ENCODE measurements around the gene OSER1.

OSER1 gene

DNA sequence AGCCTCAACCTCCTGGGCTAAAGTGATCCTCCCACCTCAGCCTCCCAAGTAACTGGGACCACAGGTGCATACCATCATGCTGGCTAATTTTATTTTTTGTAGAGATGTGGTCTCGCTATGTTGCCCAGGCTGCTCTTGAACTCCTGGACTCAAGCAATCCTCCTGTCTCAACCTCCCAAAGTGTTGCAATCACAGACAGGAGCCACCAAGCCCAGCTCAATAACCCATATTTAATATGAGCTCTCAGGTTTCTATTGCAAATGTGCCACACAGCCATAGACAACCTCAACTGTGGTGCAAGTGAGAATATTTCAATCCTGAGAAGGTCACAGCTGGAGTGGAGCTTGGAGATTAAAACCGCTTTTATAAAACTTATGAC, 38.0 kb downstream of the OSER1 start:
- DNase-seq = no peak

DNA sequence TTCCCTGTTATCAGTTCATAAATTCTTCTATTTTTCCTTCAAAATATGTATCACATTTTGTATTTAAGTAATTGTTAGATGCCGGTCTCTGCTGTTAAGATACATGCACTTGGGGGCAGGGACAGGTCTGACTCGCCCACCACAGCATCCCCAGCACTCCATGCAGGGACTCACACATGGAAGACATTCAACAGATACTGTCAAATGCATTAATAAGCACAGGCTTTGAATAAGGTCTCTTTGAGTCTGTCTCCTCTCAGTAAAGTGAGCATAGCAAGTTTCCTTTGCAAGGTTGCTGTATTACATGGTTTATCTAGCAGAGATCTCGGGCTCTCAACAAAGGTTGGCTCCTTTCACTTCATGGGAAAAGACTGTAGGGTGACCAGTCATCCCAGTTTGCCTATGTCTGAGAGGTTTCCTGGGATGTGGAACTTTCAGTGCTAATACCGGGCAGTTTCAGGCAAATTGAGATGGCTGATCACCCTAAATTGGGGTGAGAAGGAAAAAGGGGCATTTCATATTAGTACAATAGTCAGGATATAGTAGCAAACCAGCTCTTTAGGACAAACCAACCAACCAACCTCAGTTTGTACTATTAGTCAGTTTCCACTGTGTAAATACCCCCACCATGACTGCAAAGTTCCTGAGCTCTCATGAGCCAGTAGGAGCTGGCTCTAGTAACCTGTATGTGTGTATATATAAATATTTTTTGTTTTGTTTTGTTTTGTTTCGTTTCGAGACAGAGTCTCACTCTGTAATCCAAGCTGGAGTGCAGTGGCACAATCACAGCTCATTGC, 38.6 kb downstream of the OSER1 start:
- no peak for DNase-seq

DNA sequence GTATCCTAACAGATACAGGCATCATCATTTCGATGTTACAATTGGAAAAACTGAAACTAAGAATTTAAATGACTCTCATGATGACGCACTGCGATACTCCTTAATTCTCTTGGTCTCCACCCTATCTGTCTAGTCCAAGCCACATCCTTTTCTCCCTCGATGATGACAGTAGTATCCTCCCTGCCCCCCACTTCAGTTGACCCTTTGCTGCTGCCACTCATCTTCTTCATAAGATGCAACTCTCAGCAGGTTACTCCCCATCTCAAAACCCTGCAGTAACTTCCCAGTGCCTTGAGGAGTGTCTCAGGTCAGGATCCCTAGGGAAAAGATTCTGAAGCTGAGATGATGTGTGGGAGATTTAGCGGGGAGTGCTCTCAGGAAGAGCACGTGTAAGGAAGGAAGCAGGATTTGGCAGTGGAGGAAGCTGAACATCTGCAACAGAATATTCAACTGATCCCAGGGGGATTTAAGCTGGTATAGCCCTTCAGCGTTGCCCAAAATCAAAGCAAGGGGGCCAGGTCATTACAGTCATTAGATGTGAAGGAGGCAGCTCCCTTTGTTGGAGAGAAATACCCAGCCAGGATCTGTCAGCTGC, 39.7 kb downstream of the OSER1 start:
- DNase-seq = no peak

- no peak for DNase-seq
Observed at GRCh38 chr20:44167736-44168135, 42.8 kb downstream of the OSER1 start.

- DNase-seq = peak; percentile 55
Observed at GRCh38 chr20:44166477-44166876, 44.1 kb downstream of the OSER1 start.

GRCh38 chr20:44166008-44166407, 44.6 kb downstream of the OSER1 start:
- no peak for DNase-seq

DNA sequence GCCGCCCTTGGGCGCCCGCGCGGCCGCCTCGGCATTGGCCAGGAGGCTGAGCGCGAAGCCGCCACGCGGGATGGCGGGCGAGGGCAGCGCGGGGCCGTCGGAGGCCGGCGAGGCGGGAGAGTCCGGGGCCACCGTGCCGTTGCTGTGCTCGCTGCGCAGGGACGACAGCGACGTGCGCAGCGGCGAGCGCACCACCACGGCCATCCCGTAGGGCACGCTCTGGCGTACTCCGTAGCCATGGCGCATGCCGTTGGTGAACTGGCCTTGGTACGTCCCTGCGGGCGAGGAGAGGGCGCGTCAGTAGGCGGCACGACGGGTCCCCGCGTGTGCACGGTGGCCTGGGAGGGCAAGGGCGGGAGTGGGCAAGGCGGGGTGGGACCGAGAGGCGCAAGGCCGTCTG, 50.4 kb downstream of the OSER1 start:
- no peak for DNase-seq

- DNase-seq = no peak
Observed at GRCh38 chr20:44159711-44160110, 50.9 kb downstream of the OSER1 start.

DNA sequence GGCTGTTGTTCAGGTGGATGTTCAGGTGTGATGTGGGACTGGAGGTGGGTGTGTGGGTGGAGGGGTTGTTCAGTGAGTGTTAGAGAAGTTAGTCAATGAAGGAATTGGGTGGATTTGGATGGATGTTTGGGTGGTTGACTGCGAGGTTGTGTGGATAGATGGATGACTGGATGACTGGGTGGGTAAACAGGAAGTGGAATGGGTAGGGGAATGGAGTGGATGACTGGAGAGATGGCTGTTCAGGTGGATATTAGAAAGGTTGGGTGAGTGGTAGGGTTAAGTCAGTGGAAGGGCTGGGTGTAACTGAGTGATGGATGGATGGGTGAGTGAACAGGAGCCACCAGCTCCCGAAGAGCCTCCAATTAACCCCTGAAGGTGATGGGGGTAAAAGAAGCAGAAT, 51.4 kb downstream of the OSER1 start:
- no peak for DNase-seq

GRCh38 chr20:44157061-44157460, 53.5 kb downstream of the OSER1 start:
- DNase-seq = no peak

GRCh38 chr20:44154521-44155001, 56.0 kb downstream of the OSER1 start:
- DNase-seq = no peak

DNA sequence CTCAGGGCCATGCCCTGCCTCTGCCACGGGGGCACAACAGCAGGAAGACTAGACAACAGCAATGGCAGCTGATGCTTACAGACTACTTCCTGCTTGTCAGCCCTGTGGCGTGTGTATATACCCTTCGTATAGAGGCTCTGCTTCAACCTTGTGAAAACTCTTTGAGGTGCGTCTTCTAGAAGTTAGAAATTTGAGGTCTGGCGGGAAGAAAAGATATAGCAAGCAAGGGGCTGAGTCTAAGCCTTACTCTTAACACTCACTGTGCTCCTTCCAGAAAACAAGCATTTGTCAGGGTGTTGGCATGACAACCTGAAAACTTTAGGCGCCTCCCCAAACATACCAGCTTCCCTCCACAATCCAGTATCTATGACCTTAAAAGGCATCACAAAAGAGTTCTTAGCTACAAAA, 56.9 kb downstream of the OSER1 start:
- DNase-seq = no peak

- no peak for DNase-seq
Observed at GRCh38 chr20:44151621-44152416, 58.8 kb downstream of the OSER1 start.

GRCh38 chr20:44146272-44146671, 64.3 kb downstream of the OSER1 start:
- no peak for DNase-seq
